HL-60 (cell line): ENCODE data around the gene HAPLN2.

Source experiments
- DNase-seq, 2 experiments: peaks; one replicate each; pipeline ENCODE4 v3.0.0-alpha.2; 2010 to 2020; ENCODE audit warnings: low read depth in 1 of 2, low spot score in 1 of 2
- H3K27ac ChIP-seq: fragments of 250-450 bp; sonication (Bioruptor Pico); replicated peaks from 2 replicates; pipeline ENCODE4 v1.5.1; 2020; ENCODE audit warnings: mild to moderate bottlenecking, moderate library complexity
- H3K27me3 ChIP-seq: fragments of 250-450 bp; sonication (Bioruptor Pico); 2 replicates; pipeline ENCODE4 v1.5.1; 2021; ENCODE audit warnings: mild to moderate bottlenecking, moderate library complexity; ENCODE audit not compliant: insufficient read depth, poor library complexity, severe bottlenecking
- H3K4me3 ChIP-seq: replicated peaks from 2 replicates; pipeline ENCODE4 v1.5.1; 2011; ENCODE audit warnings: mild to moderate bottlenecking, control low read depth, low read length; ENCODE audit not compliant: insufficient read depth
- GABPA ChIP-seq: IDR thresholded peaks from 2 replicates; pipeline ENCODE4 v1.6.1; 2012; ENCODE audit warnings: low read depth
- POLR2AphosphoS5 ChIP-seq: IDR thresholded peaks from 2 replicates; pipeline ENCODE4 v1.6.1; 2012; ENCODE audit warnings: low read depth
- SPI1 ChIP-seq: IDR thresholded peaks from 2 replicates; pipeline ENCODE4 v1.6.1; 2012; ENCODE audit warnings: low read depth, mild to moderate bottlenecking, borderline replicate concordance
- TF ChIP-seq, protein P1 (sequence below): IDR thresholded peaks from 2 replicates; pipeline ENCODE4 v1.6.1; 2012; ENCODE audit warnings: low read depth; ENCODE audit not compliant: insufficient replicate concordance
- TF ChIP-seq, protein P2 (sequence below): IDR thresholded peaks from one replicate; pipeline ENCODE4 v1.5.1; 2011; ENCODE audit warnings: low read length, control low read depth, inconsistent platforms; ENCODE audit not compliant: insufficient read depth

Gene HAPLN2

DNA sequence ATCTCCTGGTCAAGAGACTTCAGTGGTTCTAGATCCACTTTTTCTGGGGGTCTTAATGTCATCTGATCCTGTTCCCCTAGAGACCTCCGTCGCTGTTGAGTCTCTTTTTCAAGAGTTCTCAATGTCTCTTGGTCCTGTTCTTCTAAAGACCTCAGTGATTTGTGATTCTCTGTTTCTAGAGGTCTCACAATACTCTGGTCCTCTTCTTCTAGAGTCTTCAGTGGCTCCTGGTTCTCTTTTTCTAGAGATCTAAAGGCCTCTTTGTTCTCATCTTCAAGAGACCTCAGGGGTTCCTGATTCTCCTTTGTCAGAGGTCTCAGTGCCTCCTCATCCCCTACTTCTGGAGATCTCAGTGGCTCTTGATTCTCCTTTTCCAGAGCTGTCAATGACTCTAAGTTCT is 52.6 kb downstream of the HAPLN2 start:
- Histone ChIP-seq H3K4me3 (no peak overlapping the region), H3K27ac (no peak overlapping the region), H3K27me3 (peaks cover 51% of the 10 kb centered on the region)
- TF ChIP-seq POLR2AphosphoS5 (no peak), GABPA (no peak), SPI1 (no peak)
- TF ChIP-seq, protein P1, sequence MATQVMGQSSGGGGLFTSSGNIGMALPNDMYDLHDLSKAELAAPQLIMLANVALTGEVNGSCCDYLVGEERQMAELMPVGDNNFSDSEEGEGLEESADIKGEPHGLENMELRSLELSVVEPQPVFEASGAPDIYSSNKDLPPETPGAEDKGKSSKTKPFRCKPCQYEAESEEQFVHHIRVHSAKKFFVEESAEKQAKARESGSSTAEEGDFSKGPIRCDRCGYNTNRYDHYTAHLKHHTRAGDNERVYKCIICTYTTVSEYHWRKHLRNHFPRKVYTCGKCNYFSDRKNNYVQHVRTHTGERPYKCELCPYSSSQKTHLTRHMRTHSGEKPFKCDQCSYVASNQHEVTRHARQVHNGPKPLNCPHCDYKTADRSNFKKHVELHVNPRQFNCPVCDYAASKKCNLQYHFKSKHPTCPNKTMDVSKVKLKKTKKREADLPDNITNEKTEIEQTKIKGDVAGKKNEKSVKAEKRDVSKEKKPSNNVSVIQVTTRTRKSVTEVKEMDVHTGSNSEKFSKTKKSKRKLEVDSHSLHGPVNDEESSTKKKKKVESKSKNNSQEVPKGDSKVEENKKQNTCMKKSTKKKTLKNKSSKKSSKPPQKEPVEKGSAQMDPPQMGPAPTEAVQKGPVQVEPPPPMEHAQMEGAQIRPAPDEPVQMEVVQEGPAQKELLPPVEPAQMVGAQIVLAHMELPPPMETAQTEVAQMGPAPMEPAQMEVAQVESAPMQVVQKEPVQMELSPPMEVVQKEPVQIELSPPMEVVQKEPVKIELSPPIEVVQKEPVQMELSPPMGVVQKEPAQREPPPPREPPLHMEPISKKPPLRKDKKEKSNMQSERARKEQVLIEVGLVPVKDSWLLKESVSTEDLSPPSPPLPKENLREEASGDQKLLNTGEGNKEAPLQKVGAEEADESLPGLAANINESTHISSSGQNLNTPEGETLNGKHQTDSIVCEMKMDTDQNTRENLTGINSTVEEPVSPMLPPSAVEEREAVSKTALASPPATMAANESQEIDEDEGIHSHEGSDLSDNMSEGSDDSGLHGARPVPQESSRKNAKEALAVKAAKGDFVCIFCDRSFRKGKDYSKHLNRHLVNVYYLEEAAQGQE: no peak
- TF ChIP-seq, protein P2, sequence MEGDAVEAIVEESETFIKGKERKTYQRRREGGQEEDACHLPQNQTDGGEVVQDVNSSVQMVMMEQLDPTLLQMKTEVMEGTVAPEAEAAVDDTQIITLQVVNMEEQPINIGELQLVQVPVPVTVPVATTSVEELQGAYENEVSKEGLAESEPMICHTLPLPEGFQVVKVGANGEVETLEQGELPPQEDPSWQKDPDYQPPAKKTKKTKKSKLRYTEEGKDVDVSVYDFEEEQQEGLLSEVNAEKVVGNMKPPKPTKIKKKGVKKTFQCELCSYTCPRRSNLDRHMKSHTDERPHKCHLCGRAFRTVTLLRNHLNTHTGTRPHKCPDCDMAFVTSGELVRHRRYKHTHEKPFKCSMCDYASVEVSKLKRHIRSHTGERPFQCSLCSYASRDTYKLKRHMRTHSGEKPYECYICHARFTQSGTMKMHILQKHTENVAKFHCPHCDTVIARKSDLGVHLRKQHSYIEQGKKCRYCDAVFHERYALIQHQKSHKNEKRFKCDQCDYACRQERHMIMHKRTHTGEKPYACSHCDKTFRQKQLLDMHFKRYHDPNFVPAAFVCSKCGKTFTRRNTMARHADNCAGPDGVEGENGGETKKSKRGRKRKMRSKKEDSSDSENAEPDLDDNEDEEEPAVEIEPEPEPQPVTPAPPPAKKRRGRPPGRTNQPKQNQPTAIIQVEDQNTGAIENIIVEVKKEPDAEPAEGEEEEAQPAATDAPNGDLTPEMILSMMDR: no peak
- DNase-seq: no peak

DNA sequence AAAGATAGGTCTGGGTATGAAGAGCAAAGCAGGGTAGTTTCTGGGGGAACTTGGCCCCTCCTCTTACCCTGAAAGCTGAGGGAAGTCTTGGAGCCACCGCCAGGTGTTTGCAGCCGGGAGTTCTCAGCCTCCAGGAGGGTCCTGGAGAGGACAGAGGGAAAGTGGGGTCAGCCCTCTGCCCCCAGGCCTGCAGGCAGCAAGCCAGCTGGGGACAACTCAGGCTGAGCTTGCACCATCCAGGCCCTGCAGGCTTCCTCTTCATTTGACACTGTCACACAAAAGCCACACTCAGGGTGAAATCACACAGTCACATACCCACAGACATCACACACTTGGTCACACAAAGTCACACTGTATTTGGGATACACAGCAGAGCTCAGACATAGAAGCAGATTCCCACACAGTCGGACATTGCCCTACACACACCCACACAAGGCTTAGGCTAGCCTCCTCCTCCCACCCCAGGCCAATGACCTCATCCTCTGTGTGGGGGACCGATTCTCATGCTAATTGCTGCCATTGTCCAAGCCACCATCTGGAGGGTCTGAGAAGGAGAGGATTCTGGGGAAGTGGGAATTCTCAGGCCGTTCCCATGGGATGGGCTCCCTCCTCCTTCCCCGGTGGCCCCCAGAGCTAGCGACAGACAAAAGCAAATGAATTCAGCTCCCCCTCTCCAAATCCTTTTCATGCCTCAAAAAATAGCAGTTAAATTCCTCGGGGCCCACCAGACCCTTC is 54.3 kb downstream of the HAPLN2 start:
- no peak overlapping the region for H3K4me3 ChIP-seq
- H3K27ac ChIP-seq: no peak overlapping the region
- H3K27me3 ChIP-seq: peaks cover 64% of the 10 kb centered on the region
- DNase-seq: no peak
- TF ChIP-seq SPI1 (no peak), GABPA (no peak), POLR2AphosphoS5 (no peak)
- TF ChIP-seq, protein P2: no peak
- TF ChIP-seq, protein P1: no peak
